Panc1 (cell line): ENCODE data around the gene B4GALT6.

ENCODE experiments used
- POLR2AphosphoS5 ChIP-seq: IDR thresholded peaks from 2 replicates; pipeline ENCODE4 v1.6.1; 2012; ENCODE audit warnings: mild to moderate bottlenecking, low read depth, low read length, moderate library complexity
- REST ChIP-seq, 2 experiments: IDR thresholded peaks; 2 replicates each; pipeline ENCODE4 v1.6.1; 2011 to 2012; ENCODE audit warnings: low read depth in 2 of 2, control low read depth in 1 of 2, low read length in 1 of 2, mild to moderate bottlenecking in 1 of 2, moderate library complexity in 1 of 2; ENCODE audit not compliant: insufficient read depth in 1 of 2
- SIN3A ChIP-seq: IDR thresholded peaks from 2 replicates; pipeline ENCODE4 v1.6.1; 2012; ENCODE audit warnings: low read depth, mild to moderate bottlenecking, low read length, moderate library complexity, borderline replicate concordance; ENCODE audit not compliant: insufficient read depth
- TCF7L2 ChIP-seq: IDR thresholded peaks from 2 replicates; pipeline ENCODE4 v1.6.1; 2011; ENCODE audit warnings: mild to moderate bottlenecking, low read depth, low read length, inconsistent platforms
- TF ChIP-seq, protein P1 (sequence below): fragments of 450-650 bp; IDR thresholded peaks from 2 replicates; pipeline ENCODE4 v1.5.1; 2017; ENCODE audit warnings: mild to moderate bottlenecking

GRCh38 chr18:31683106-31683505 is 1.3 kb downstream of the B4GALT6 start:
- TF ChIP-seq, protein P1, sequence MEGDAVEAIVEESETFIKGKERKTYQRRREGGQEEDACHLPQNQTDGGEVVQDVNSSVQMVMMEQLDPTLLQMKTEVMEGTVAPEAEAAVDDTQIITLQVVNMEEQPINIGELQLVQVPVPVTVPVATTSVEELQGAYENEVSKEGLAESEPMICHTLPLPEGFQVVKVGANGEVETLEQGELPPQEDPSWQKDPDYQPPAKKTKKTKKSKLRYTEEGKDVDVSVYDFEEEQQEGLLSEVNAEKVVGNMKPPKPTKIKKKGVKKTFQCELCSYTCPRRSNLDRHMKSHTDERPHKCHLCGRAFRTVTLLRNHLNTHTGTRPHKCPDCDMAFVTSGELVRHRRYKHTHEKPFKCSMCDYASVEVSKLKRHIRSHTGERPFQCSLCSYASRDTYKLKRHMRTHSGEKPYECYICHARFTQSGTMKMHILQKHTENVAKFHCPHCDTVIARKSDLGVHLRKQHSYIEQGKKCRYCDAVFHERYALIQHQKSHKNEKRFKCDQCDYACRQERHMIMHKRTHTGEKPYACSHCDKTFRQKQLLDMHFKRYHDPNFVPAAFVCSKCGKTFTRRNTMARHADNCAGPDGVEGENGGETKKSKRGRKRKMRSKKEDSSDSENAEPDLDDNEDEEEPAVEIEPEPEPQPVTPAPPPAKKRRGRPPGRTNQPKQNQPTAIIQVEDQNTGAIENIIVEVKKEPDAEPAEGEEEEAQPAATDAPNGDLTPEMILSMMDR: no peak
- no peak for TF ChIP-seq POLR2AphosphoS5
- no peak for TF ChIP-seq REST (IDR thresholded peaks at IDR 0.05; ENCODE audit: insufficient read depth in 1 of 2, low read depth in 2 of 2, low read length in 1 of 2)
- TF ChIP-seq TCF7L2: no peak
- no peak for TF ChIP-seq SIN3A
